Measurements from ENCODE around the gene TSEN34.

The TSEN34 gene

GRCh38 chr19:54160182-54160811 lies 30.8 kb upstream of the TSEN34 start:
- DNase-seq (ENCODE audit: extremely low spot score): no peak
- ChIA-PET CTCF (interaction anchor here (1.3 to 3.4 kb wide), 8 partner anchors 8 to 106 kb away, joined by 4 to 12 read pairs (median 4); partner anchors contain the start of genes CNOT3 and TFPT), POLR2A (interaction anchor here (0.5 to 2.5 kb wide), 3 partner anchors 23 to 45 kb away, joined by 3 to 10 read pairs (median 3); partner anchors contain the start of genes CNOT3 and RPS9)
- no peak for TF ChIP-seq CTCF (IDR thresholded peaks at IDR 0.05; ENCODE audit: control extremely low read depth, extremely low read depth, low read depth, missing control alignments)

GRCh38 chr19:54160854-54161253 lies 30.3 kb upstream of the TSEN34 start:
- CTCF ChIA-PET: interaction anchor here (1.4 to 3.4 kb wide), 5 partner anchors 8 to 105 kb away, joined by 4 to 12 read pairs (median 6); partner anchors contain the start of gene CNOT3
- DNase-seq (ENCODE audit: extremely low spot score): no peak
- no peak for TF ChIP-seq CTCF (IDR thresholded peaks at IDR 0.05; ENCODE audit: control extremely low read depth, extremely low read depth, low read depth, missing control alignments)
- POLR2A ChIA-PET: interaction anchor here (2.5 kb wide), 1 partner anchor 24 kb away, joined by 10 read pairs; the partner anchor contains the start of gene CNOT3

- POLR2A ChIA-PET: no interaction called here
Observed at GRCh38 chr19:54162241-54162805, 28.8 kb upstream of the TSEN34 start.

GRCh38 chr19:54162884-54163283 lies 28.2 kb upstream of the TSEN34 start:
- ChIA-PET POLR2A (no interaction called here), CTCF (interaction anchor here (0.7 to 1.2 kb wide), 2 partner anchors 26 kb away, joined by 3 to 4 read pairs; partner anchors contain the start of gene MBOAT7)
- DNase-seq (ENCODE audit: extremely low spot score): no peak
- TF ChIP-seq CTCF (IDR thresholded peaks at IDR 0.05; ENCODE audit: control extremely low read depth, extremely low read depth, low read depth, missing control alignments): no peak

More at GRCh38 chr19:54162241-54162805, 28.8 kb upstream of the TSEN34 start:
- TF ChIP-seq CTCF (IDR thresholded peaks at IDR 0.05; ENCODE audit: control extremely low read depth, extremely low read depth, low read depth, missing control alignments): no peak
- peak; percentile 87 for DNase-seq (ENCODE audit: extremely low spot score)
- CTCF ChIA-PET: interaction anchor here (0.7 to 1.2 kb wide), 2 partner anchors 25 to 27 kb away, joined by 3 to 4 read pairs; partner anchors contain the start of gene MBOAT7

GRCh38 chr19:54164369-54165068 lies 26.6 kb upstream of the TSEN34 start:
- DNase-seq (ENCODE audit: extremely low spot score): no peak
- ChIA-PET POLR2A (no interaction called here), CTCF (interaction anchor here (1.0 to 1.6 kb wide), 2 partner anchors 9 to 23 kb away, joined by 3 to 4 read pairs; partner anchors contain the start of gene TMC4)
- TF ChIP-seq CTCF (IDR thresholded peaks at IDR 0.05; ENCODE audit: control extremely low read depth, extremely low read depth, low read depth, missing control alignments): no peak

- DNase-seq (ENCODE audit: extremely low spot score): no peak
- no peak for TF ChIP-seq CTCF (IDR thresholded peaks at IDR 0.05; ENCODE audit: control extremely low read depth, extremely low read depth, low read depth, missing control alignments)
- ChIA-PET CTCF (no interaction called here), POLR2A (no interaction called here)
Observed at GRCh38 chr19:54165222-54165621, 25.9 kb upstream of the TSEN34 start.
